ENCODE data around the gene C11orf91.
"Not testable (repeated sequence)": the region's sequence is repeated elsewhere in the genome, so short reads cannot be mapped to it uniquely, and the experiment has no call there.

Gene C11orf91

DNA sequence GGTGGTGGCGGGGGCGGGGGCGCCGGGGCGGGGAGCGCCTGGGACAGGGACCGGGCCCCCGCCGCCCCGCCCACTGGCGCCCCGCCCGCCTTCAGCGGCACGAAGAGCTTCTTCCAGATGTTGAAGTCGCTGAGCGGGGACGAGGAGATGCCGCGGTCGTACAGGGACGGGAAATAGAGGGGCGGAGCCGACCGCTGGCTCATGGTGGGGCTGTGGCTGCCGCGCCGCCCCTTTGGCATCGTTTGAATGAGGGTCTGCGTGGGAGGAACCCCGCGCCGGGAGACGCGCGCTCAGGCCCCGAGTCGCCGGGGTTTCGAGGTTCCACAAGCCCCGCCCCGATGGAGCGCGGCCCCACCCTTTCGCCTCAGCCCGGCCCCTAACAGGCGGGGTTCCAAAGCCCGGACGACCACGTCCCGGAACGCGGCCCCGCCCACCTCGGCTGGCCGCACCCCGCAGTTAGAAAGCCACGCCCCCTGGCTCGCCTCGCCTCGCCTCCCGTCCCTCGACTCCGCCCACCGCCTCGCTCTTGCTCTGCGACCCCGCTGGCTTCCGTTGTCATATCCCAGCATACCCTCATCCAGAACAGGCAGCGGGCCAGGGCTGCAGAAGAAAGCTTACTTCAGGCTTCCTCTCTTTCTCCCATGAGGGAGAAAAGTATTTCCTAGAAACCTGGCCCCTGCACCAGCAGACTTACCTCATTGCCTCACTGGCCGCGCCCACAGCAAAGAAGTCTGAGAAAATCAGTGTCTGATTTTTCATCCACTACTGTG lies at the start of gene C11orf91:
TSS of gene C11orf91 (minus strand) at position 325 of the 770 bp plus-strand sequence. CDS start at position 239, 86 bp downstream.
- peak; percentile 95 for DNase-seq (ENCODE audit: low spot score)

- DNase-seq (ENCODE audit: low spot score): no peak
Observed at GRCh38 chr11:33747979-33748378, 47.4 kb upstream of the C11orf91 start.

DNA sequence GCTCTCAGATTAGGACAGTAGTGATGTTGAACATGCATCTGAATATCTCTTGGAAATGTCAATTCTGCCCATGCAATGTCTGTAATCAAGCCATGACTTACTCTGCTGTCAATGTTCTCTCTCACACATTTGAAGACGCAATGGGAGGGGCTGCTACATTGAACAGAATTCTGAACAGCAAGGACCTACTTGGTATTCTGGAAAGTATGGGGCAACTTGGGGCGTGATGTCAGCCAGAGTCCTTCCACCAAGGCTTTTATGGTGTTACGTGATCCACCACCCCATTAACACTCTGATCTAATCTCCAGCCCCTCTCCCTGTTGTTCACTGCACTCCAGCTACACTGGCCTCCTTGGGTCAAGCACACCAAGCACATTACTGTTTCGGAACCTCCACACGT lies 42.7 kb upstream of the C11orf91 start:
- DNase-seq (ENCODE audit: low spot score): no peak

GRCh38 chr11:33742249-33742851 lies 41.7 kb upstream of the C11orf91 start:
- DNase-seq (ENCODE audit: low spot score): no peak

DNA sequence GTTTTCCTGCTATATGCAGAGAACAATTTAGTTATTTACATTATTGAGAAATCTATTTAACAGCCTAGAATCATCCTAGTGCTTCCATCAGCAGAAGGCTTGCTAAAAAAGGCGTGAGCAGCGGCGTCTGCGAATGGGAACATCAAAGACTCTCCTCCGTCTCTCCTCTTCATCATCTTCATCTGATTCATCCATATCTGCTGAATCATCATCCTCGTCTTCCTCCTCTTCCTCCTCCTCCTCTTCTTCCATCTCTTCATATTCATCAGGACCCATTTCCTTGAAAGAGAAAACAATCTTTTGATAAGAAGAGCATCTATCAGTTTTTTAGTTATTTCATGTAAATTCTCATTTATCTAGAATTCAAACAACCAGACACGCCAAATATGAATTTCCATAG lies 41.2 kb upstream of the C11orf91 start:
- no peak for DNase-seq (ENCODE audit: low spot score)

DNA sequence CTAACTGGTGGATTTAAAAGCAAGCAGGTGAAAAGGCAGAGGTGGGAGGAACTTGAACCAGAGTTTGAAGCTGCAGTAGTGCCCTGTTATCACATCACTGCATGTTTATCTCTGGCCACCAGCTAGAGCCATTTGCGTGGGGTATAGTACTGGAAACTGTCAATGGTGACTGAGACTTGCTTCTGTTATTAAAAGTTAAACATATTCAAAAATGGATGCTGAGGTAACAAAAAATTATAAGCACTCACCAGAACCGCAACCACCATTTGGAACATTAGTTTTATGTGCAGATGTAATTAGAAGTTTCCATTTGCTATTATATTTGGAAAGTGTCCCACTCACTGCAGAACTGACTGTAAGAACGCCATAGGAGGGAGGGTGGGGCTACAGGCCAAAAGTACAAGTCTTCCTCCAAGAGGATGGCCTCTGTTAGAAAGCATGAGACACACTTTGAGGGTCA lies 36.8 kb upstream of the C11orf91 start:
- no peak for DNase-seq (ENCODE audit: low spot score)

DNA sequence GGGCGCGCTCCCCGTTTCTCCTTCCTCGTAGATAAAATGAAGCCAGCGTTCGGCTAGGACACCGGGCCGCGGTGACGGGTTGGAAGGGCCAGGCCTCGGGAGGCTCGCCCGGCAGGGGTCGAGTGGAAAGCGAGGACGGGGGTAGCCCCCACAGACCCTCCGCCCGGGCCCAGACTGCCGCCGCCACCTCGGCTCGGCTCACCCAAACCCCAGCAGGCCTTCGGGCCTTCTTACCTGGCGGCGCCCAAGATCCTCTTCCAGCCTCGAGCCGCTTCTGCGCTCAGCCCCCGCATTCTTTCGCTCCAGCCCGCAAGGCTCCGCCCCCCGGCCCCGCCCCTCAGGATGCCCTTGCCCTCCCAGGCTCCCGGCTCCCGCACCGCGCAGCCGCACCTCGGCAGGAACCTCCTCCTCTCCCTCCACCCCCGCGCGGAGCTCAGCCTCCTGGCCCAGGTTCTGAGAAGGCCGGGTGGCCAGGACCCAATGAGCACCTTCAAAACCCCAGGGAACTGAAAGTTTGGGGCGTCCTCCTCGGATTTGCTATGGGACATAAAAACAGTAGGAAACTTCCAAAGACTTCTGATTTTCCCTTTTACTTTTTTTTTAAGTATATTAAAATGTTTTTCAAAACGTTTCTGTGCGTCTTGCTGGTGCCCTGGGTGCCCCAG lies 35.7 kb upstream of the C11orf91 start, which contains the start of gene CD59:
TSS of gene CD59 (minus strand) at position 276 of the 665 bp plus-strand sequence. CDS start 13,978 bp downstream, outside the sequence.
- peak; percentile 91 for DNase-seq (ENCODE audit: low spot score)

DNA sequence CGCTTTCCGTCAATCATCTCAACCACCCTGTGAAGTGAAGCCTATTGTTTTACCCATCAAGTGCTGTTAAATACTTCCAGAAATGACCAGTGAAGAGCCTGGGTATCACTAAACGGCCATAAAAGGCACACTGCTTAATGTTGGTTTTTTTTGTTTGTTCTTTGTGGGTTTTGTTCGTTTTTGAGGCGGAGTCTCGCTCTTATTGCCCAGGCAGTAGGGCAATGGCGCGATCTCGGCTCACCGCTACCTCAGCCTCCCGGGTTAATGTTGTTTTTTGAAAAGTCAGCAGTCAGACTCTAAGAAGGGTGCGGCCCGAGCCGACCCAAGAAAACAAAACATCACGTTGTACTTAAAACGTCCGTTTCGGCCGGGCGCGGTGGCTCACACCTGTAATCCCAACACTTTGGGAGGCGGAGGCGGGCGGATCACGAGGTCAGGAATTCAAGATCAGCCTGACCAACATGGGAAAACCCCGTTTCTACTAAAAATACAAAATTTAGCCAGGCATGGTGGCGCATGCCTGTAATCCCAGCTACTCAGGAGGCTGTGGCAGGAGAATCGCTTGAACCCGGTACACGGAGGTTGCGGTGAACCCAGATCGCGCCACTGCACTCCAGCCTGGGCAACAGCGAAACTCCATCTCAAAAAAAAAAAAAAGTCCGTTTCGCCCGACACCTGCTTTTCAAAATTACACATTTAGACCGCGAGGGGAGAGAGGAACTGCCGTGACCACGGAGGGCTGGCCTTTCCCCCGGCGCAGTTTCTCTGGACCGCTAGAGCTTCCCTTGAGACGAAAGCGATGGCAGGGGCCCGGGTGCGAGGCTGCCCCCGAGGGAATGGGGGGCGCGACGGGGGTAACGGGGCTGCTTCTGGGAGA lies 34.9 kb upstream of the C11orf91 start:
- peak; percentile 35 for DNase-seq (ENCODE audit: low spot score)

DNA sequence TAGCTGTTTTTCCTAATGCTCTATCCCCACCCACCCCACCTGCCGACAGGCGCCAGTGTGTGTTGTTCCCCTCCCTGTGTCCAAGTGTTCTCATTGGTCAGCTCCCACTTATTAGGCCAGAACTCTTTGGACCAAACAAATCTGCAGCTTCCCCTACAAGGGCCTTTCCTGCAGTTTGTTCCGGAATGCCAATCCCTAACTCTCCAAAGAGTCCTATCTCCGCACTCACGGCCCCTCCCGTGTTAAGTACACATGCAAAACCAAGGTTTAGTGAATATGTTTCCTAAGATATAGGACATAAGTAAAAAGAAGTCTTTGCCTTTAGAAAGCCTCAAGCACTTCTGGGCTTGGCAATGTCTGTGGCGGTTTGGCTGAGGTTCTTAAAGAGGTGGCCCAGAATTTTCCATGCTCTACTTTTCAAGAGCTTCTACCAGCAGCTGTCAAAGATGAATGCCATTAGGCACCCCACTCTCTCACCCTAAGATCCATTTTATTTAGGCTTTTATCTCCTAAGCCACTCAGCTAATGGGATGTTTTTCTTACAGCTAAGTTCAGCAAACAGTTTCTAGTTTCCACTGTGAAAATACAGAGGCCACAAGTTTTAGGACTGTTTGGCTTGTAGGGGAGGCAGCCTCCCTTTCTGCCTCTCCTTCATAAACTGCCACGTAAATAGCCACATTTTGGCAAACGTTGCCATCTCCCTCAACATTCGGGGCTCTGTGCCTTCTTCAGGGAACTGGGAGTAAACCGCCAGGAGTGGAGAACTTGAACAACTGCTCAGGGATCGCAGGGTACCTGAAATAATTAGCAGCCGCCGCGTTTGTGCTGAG lies 34.0 kb upstream of the C11orf91 start:
- no peak for DNase-seq (ENCODE audit: low spot score)

DNA sequence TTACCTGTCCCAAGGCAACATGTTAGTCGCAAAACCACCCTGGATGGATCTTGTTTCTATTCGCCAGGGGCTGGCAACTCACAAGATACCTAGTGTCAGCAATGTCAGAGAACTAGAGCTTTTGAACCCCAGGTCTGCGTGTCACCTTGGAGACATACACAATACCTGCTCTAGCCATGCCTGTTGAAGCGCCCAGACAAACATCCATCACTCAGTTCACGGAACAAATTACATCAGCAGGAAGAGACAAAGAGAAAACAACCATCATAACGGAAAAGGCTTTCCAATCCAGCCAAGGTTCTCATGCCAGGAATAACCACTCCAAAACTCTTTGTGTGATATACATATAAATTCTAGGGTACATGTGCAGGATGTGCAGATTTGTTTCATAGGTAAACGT lies 33.4 kb upstream of the C11orf91 start:
- no peak for DNase-seq (ENCODE audit: low spot score)

- DNase-seq (ENCODE audit: low spot score): no peak
Observed at GRCh38 chr11:33731723-33732531, 31.3 kb upstream of the C11orf91 start.

- DNase-seq (ENCODE audit: low spot score): no peak
Observed at GRCh38 chr11:33730716-33731115, 30.1 kb upstream of the C11orf91 start.

- not testable (repeated sequence) for DNase-seq (ENCODE audit: low spot score)
Observed at GRCh38 chr11:33729072-33729664, 28.5 kb upstream of the C11orf91 start.

GRCh38 chr11:33727539-33727938 lies 26.9 kb upstream of the C11orf91 start:
- DNase-seq (ENCODE audit: low spot score): not testable (repeated sequence)

- no peak for DNase-seq (ENCODE audit: low spot score)
Observed at GRCh38 chr11:33725496-33725895, 24.9 kb upstream of the C11orf91 start.

DNA sequence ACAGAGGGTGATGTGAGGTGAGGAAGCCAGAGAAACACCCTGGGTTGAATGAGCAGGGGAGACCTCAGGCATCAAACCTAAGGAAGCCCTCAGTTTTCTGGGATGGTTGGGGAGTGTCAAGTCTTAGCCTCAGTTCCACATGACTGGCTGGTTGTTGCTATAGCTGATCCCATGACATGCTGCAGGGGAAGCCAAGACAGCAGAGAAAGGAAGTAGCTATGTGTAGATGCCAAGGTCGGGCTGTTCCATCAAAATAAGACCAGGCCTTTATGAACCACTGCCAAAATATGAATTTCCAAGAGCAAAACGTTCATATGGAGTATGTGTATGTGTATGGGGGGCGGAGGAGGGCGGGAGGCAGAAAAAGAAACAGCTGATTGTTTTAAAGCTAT lies 24.0 kb upstream of the C11orf91 start:
- DNase-seq (ENCODE audit: low spot score): no peak

DNA sequence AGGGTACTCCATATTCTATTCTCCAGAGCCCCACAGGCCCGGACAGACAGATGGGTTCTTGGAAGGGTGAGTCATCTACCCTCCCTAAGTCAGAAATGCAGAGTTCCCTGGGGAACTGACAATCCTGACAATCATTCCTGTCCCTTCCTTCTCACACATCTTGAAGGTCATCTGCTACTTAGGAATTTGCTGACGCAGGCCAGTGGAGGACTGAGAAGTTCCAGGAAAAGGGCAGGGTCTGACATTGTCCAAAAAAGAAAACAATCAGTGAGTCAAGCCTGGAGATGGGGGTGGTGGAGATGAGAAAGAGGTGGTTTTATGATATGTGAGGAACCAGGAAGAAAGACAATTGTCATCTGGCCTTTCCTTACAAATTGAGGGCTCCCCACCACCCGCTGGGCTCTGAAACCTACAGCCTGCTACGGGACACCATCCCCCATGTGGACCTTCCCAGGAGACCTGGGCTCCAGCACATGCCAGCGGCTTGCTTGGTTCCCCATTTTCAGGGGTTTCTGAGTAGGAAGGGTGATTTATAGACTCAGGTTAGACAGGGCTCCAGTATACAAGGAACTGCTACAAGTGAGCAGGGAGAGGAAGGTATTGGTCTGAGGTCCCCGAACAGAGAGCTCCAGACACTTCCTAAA lies 22.7 kb upstream of the C11orf91 start:
- DNase-seq (ENCODE audit: low spot score): no peak

GRCh38 chr11:33722590-33723234 lies 22.1 kb upstream of the C11orf91 start:
- no peak for DNase-seq (ENCODE audit: low spot score)

- no peak for DNase-seq (ENCODE audit: low spot score)
Observed at GRCh38 chr11:33721984-33722383, 21.4 kb upstream of the C11orf91 start.

Data from CD4-positive, alpha-beta T cell treated with Interleukin-6 at 100 ng/mL for 8 hours (primary cell).